HG02973 (cell line): ENCODE results near the gene ROGDI.
"Not testable (repeated sequence)": the region's sequence is repeated elsewhere in the genome, so short reads cannot be mapped to it uniquely, and the experiment has no call there.

ENCODE experiments used
- ATAC-seq: cut with Tn5 transposase; IDR thresholded peaks from one replicate; pipeline ENCODE4 v1.9.1; 2021; ENCODE audit warnings: moderate library complexity; ENCODE audit not compliant: unreplicated experiment

The ROGDI gene

GRCh38 chr16:4795181-4795827 is 7.1 kb downstream of the ROGDI start, which contains the start of gene SMIM22:
TSS of gene SMIM22 (plus strand) at chr16:4795369. CDS start at chr16:4795735, 366 bp downstream.
- no peak for ATAC-seq

DNA sequence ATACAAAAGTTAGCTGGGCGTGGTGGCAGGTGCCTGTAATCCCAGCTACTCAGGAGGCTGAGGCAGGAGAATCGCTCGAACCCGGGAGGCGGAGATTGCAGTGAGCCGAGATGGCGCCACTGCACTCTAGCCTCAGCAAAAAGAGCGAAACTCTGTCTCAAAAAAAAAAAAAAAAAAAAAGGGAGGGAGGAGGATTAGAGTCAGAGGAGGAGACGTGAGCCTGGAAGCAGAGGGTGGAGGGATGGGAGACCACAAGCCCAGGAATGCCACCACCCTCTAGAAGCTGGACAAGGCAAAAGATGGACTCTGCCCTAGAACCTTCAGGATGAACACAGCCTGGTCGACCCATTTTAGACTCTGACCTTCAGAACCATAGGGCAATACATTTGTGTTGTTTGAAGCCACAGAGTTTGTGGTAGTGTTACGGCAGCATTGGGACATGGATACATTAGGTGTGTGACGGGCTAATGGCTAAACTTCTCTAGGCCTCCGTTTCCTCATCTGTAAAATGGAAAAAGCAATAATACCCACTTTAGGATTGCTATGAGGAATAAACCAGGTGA is 9.4 kb downstream of the ROGDI start:
- ATAC-seq: no peak

GRCh38 chr16:4790871-4791270 is 11.6 kb downstream of the ROGDI start:
- ATAC-seq: no peak

DNA sequence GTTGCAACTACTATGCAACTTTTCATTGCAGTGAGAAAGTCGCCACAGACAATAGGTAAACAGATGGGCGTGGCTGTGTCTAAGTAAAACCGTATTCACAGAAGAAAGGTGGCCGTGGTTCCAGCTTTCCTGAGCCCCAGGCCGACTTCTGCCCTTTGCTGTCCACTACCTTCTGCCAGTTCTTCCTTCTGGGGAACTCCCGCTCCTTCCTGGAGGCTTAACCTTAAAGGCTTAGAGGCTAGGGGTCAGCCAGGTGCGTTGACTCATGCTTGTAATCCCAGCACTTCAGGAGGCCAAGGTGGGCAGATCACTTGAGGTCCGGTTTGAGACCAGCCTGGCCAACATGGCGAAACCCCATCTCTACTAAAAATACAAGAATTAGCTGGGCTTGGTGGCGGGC is 12.2 kb downstream of the ROGDI start:
- ATAC-seq: no peak

GRCh38 chr16:4788910-4789309 is 13.5 kb downstream of the ROGDI start:
- no peak for ATAC-seq

DNA sequence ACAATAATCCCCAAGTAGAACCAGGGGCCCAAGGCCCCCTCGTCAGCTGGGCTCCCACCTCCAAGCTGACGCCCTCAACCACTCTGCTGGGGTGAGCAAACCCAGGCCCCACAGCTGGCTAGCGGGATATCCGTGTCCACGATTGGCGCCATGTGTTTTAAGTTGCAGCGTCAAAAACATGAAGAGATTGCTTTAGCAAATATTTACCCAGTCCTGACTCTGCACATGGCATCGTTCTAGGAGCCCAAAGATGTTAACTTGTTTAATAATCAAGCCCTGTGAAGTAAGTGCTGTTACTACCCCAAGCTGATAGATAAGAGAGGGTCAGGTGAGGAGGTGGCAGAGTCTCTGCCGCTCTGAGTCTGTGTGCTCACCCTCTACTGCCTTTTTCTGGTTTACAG is 13.9 kb downstream of the ROGDI start:
- ATAC-seq: no peak

- no peak for ATAC-seq
These were observed 14.6 kb downstream of the ROGDI start, which contains the start of gene SEPTIN12 for GRCh38 chr16:4787627-4788482. TSS of gene SEPTIN12 (minus strand) at chr16:4788345. CDS start at chr16:4787645, 700 bp downstream.

GRCh38 chr16:4787068-4787467 is 15.4 kb downstream of the ROGDI start:
- no peak for ATAC-seq

GRCh38 chr16:4785758-4786433 is 16.5 kb downstream of the ROGDI start:
- ATAC-seq: no peak

DNA sequence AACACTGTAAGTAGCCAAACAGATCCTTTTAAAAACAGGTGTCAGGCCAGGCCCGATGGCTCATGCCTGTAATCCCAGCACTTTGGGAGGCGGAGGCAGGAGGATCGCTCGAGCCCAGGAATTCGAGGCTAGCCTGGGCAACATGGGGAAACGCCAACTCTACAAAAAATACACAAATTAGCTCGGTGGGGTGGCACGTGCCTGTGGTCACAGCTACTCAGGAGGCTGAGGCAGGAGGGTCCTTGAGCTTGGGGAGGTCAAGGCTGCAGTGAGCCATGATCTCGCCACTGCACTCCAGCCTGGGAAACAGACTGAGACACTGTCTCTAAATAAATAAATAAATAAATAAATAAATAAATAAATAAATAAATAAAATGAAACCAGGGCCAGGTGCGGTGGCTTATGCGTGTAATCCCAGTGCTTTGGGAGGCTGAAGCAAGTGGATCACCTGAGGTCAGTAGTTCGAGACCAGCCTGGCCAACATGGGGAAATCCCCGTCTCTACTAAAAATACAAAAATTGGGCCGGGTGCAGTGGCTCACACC is 17.9 kb downstream of the ROGDI start:
- not testable (repeated sequence) for ATAC-seq

GRCh38 chr16:4783951-4784336 is 18.5 kb downstream of the ROGDI start:
- ATAC-seq: no peak

- ATAC-seq: no peak
These were observed 19.0 kb downstream of the ROGDI start for GRCh38 chr16:4783251-4783950.

GRCh38 chr16:4780235-4780634 is 22.2 kb downstream of the ROGDI start:
- no peak for ATAC-seq

GRCh38 chr16:4778050-4778392 is 24.4 kb downstream of the ROGDI start:
- no peak for ATAC-seq

GRCh38 chr16:4777339-4778049 is 24.9 kb downstream of the ROGDI start:
- no peak for ATAC-seq

DNA sequence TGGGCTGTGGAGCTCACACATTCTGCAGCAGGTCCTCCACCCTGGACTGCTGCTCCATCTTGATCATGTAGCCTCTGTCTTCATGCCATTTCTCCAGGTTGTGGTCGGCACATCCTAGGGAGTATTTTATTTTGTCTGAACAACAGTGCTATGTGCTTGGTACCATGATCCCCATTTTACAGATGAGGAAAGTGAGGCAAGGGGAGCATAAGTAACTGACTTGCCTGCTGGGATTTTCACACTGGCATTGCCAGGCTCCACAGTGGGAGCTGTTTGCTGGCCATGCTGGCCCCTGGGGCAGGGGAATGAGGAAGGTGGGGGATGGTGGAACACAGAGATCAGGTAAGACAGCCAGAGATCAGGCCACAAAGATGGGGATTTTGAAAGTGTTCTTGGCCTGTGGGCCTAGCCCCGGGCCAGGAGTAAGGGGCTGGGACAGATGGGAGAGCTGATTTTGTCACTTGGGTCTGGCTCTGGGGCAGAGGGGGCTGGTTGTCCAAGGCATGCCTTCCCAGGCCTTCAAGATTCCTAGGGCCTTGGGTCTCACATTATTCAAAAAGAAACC is 26.2 kb downstream of the ROGDI start:
- no peak for ATAC-seq

DNA sequence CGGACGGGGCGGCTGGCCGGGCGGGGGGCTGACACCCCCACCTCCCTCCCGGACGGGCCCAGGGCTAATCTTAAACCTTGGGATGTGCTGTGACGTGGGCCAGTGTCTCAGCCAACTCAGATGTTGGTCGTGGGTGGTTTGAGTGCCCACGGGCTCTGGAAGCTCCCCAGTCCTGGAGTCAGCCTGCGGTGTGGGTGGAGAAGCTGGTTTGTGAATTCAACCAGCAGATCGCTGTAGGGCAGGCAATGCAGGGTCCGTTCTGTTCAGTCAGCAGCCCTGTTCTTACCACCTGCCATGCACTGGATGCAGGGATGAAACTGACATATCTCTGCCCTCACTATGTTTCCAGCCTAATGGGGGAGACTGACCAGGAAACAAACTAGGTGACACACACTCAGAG is 27.4 kb downstream of the ROGDI start:
- no peak for ATAC-seq

GRCh38 chr16:4772351-4772750 is 30.1 kb downstream of the ROGDI start:
- no peak for ATAC-seq

DNA sequence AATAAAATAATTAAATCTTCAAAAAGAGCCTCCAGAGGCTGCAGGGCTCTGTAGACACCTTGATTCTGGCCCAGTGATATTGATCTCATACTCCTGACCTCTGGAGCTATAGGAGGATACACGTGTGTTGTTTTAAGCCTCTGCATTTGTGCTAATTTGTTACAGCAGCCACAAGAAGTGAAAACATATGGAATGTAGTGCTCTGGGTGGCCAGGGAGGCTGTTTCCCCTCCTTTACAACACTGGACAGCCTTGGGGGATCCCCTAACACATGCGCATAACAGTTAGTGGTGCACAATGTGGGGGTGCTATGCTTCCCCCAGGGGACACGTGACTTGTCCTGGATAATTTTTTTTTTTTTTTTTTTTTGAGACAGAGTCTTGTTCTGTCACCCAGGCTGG is 30.8 kb downstream of the ROGDI start:
- no peak for ATAC-seq

DNA sequence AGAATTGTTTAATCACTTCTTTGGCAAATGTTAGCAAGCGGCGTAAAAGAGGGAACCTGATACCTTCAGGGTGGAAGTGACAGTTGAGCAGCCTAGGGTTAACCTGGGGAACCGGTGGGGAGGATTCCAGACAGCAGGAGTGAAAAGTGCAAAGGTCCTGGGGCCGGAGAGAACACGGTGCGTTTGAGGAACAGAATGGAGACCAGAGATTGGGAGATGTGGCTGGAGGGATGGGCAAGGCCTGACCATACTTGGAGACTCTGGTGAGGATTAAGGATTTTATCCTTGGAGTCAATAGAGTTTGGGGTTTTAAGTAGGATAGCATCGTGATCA is 33.2 kb downstream of the ROGDI start:
- no peak for ATAC-seq
